ENCODE data around the gene WARS2. TPM values are rescaled to one million over a fixed set of nuclear protein-coding genes. Genes with fewer than 3 reads are reported as not detected.
A peak's percentile ranks its signal among the peaks of the same experiment; 100 is the strongest.

The WARS2 gene
- total RNA-seq, 1 experiment from 2014 or later, result 21.2 TPM

- Histone ChIP-seq H3K36me3 (ENCODE audit: insufficient read depth, low read length) (no peaks in the 10 kb centered on the region), H4K20me1 (ENCODE audit: insufficient read depth, low read depth, low read length) (no peaks in the 10 kb centered on the region), H3K27me3 (ENCODE audit: low read length) (no peaks in the 10 kb centered on the region), H3K4me3 (ENCODE audit: low read length) (no peak overlapping the region), H3K79me2 (ENCODE audit: low read length) (no peaks in the 10 kb centered on the region), H3K4me2 (ENCODE audit: low read depth, low read length, poor library complexity, severe bottlenecking) (no peak overlapping the region), H3K4me1 (ENCODE audit: low read length) (0 out of 2 replicates have a peak, but pooled peaks cover 4% of the 10 kb centered on the region), H3K27ac (ENCODE audit: low read length) (no peak overlapping the region), H3K9me2 (replicated peaks; ENCODE audit: insufficient read depth, low read length) (no peaks in the 10 kb centered on the region), H3K9me3 (ENCODE audit: low read length) (no peaks in the 10 kb centered on the region), H2AFZ (ENCODE audit: low read length) (no peak overlapping the region), H3K9ac (ENCODE audit: low read length) (no peak overlapping the region)
- no peak for DNase-seq
These were observed 100.0 kb downstream of the WARS2 start for GRCh38 chr1:119040489-119040888.

GRCh38 chr1:119038363-119038762, 102.1 kb downstream of the WARS2 start:
- Histone ChIP-seq H2AFZ (ENCODE audit: low read length) (no peak overlapping the region), H3K9me3 (ENCODE audit: low read length) (no peaks in the 10 kb centered on the region), H4K20me1 (ENCODE audit: insufficient read depth, low read depth, low read length) (no peaks in the 10 kb centered on the region), H3K4me3 (ENCODE audit: low read length) (no peak overlapping the region), H3K4me1 (ENCODE audit: low read length) (peaks cover 9% of the 10 kb centered on the region), H3K9me2 (replicated peaks; ENCODE audit: insufficient read depth, low read length) (no peaks in the 10 kb centered on the region), H3K79me2 (ENCODE audit: low read length) (no peaks in the 10 kb centered on the region), H3K36me3 (ENCODE audit: insufficient read depth, low read length) (no peaks in the 10 kb centered on the region), H3K27me3 (ENCODE audit: low read length) (no peaks in the 10 kb centered on the region), H3K9ac (ENCODE audit: low read length) (no peak overlapping the region), H3K27ac (ENCODE audit: low read length) (no peak overlapping the region), H3K4me2 (ENCODE audit: low read depth, low read length, poor library complexity, severe bottlenecking) (no peak overlapping the region)
- no peak for DNase-seq

GRCh38 chr1:119034359-119034758, 106.1 kb downstream of the WARS2 start:
- Histone ChIP-seq H4K20me1 (ENCODE audit: insufficient read depth, low read depth, low read length) (no peaks in the 10 kb centered on the region), H3K27ac (ENCODE audit: low read length) (no peak overlapping the region), H3K79me2 (ENCODE audit: low read length) (no peaks in the 10 kb centered on the region), H3K27me3 (ENCODE audit: low read length) (no peaks in the 10 kb centered on the region), H3K9me3 (ENCODE audit: low read length) (no peaks in the 10 kb centered on the region), H3K9ac (ENCODE audit: low read length) (no peak overlapping the region), H3K4me2 (ENCODE audit: low read depth, low read length, poor library complexity, severe bottlenecking) (no peak overlapping the region), H3K9me2 (replicated peaks; ENCODE audit: insufficient read depth, low read length) (no peaks in the 10 kb centered on the region), H3K4me3 (ENCODE audit: low read length) (no peak overlapping the region), H2AFZ (ENCODE audit: low read length) (no peak overlapping the region), H3K36me3 (ENCODE audit: insufficient read depth, low read length) (no peaks in the 10 kb centered on the region), H3K4me1 (ENCODE audit: low read length) (peaks cover 5% of the 10 kb centered on the region)
- DNase-seq, result no peak

GRCh38 chr1:119032986-119033385, 107.5 kb downstream of the WARS2 start:
- Histone ChIP-seq H3K36me3 (ENCODE audit: insufficient read depth, low read length) (no peaks in the 10 kb centered on the region), H3K79me2 (ENCODE audit: low read length) (no peaks in the 10 kb centered on the region), H3K9me2 (replicated peaks; ENCODE audit: insufficient read depth, low read length) (no peaks in the 10 kb centered on the region), H4K20me1 (ENCODE audit: insufficient read depth, low read depth, low read length) (no peaks in the 10 kb centered on the region), H3K4me2 (ENCODE audit: low read depth, low read length, poor library complexity, severe bottlenecking) (no peak overlapping the region), H3K27ac (ENCODE audit: low read length) (no peak overlapping the region), H2AFZ (ENCODE audit: low read length) (no peak overlapping the region), H3K4me3 (ENCODE audit: low read length) (no peak overlapping the region), H3K9me3 (ENCODE audit: low read length) (no peaks in the 10 kb centered on the region), H3K4me1 (ENCODE audit: low read length) (peaks cover 5% of the 10 kb centered on the region), H3K9ac (ENCODE audit: low read length) (no peak overlapping the region), H3K27me3 (ENCODE audit: low read length) (no peaks in the 10 kb centered on the region)
- peak; percentile 31 for DNase-seq

- Histone ChIP-seq H3K4me1 (ENCODE audit: low read length) (no peaks in the 10 kb centered on the region), H3K79me2 (ENCODE audit: low read length) (no peaks in the 10 kb centered on the region), H3K27me3 (ENCODE audit: low read length) (no peaks in the 10 kb centered on the region), H3K4me2 (ENCODE audit: low read depth, low read length, poor library complexity, severe bottlenecking) (no peak overlapping the region), H3K36me3 (ENCODE audit: insufficient read depth, low read length) (no peaks in the 10 kb centered on the region), H3K9me3 (ENCODE audit: low read length) (no peaks in the 10 kb centered on the region), H3K9ac (ENCODE audit: low read length) (no peak overlapping the region), H4K20me1 (ENCODE audit: insufficient read depth, low read depth, low read length) (no peaks in the 10 kb centered on the region), H3K27ac (ENCODE audit: low read length) (no peak overlapping the region), H3K9me2 (replicated peaks; ENCODE audit: insufficient read depth, low read length) (no peaks in the 10 kb centered on the region), H3K4me3 (ENCODE audit: low read length) (no peak overlapping the region), H2AFZ (ENCODE audit: low read length) (no peak overlapping the region)
- peak; percentile 9 for DNase-seq
These were observed 112.7 kb downstream of the WARS2 start for GRCh38 chr1:119027759-119028158.

GRCh38 chr1:119026956-119027355, 113.5 kb downstream of the WARS2 start:
- no peaks in the 10 kb centered on the region for H3K4me1 ChIP-seq (ENCODE audit: low read length)
- H3K79me2 ChIP-seq (ENCODE audit: low read length), result no peaks in the 10 kb centered on the region

GRCh38 chr1:119015547-119015946, 124.9 kb downstream of the WARS2 start:
- H3K36me3 ChIP-seq (ENCODE audit: insufficient read depth, low read length), result no peaks in the 10 kb centered on the region
- H3K27me3 ChIP-seq (ENCODE audit: low read length), result no peaks in the 10 kb centered on the region
- no peak overlapping the region for H3K27ac ChIP-seq (ENCODE audit: low read length)
- no peaks in the 10 kb centered on the region for H3K9me2 ChIP-seq (replicated peaks; ENCODE audit: insufficient read depth, low read length)
- no peaks in the 10 kb centered on the region for H4K20me1 ChIP-seq (ENCODE audit: insufficient read depth, low read depth, low read length)
- H3K9me3 ChIP-seq (ENCODE audit: low read length), result no peaks in the 10 kb centered on the region
- no peaks in the 10 kb centered on the region for H3K4me1 ChIP-seq (ENCODE audit: low read length)
- no peak overlapping the region for H3K4me2 ChIP-seq (ENCODE audit: low read depth, low read length, poor library complexity, severe bottlenecking)
- H3K4me3 ChIP-seq (ENCODE audit: low read length), result no peak overlapping the region
- H3K79me2 ChIP-seq (ENCODE audit: low read length), result no peaks in the 10 kb centered on the region
- H3K9ac ChIP-seq (ENCODE audit: low read length), result no peak overlapping the region
- H2AFZ ChIP-seq (ENCODE audit: low read length), result no peak overlapping the region
- no peak for DNase-seq

More at GRCh38 chr1:119026956-119027355, 113.5 kb downstream of the WARS2 start:
- no peaks in the 10 kb centered on the region for H4K20me1 ChIP-seq (ENCODE audit: insufficient read depth, low read depth, low read length)
- no peak overlapping the region for H3K9ac ChIP-seq (ENCODE audit: low read length)
- no peaks in the 10 kb centered on the region for H3K9me3 ChIP-seq (ENCODE audit: low read length)
- no peak overlapping the region for H2AFZ ChIP-seq (ENCODE audit: low read length)
- peak; percentile 21 for DNase-seq
- no peak overlapping the region for H3K4me2 ChIP-seq (ENCODE audit: low read depth, low read length, poor library complexity, severe bottlenecking)
- no peak overlapping the region for H3K4me3 ChIP-seq (ENCODE audit: low read length)
- H3K27ac ChIP-seq (ENCODE audit: low read length), result no peak overlapping the region
- H3K9me2 ChIP-seq (replicated peaks; ENCODE audit: insufficient read depth, low read length), result no peaks in the 10 kb centered on the region
- no peaks in the 10 kb centered on the region for H3K36me3 ChIP-seq (ENCODE audit: insufficient read depth, low read length)
- no peaks in the 10 kb centered on the region for H3K27me3 ChIP-seq (ENCODE audit: low read length)

GRCh38 chr1:119012383-119012782, 128.1 kb downstream of the WARS2 start:
- Histone ChIP-seq H3K4me2 (ENCODE audit: low read depth, low read length, poor library complexity, severe bottlenecking) (no peak overlapping the region), H3K36me3 (ENCODE audit: insufficient read depth, low read length) (no peaks in the 10 kb centered on the region), H3K9ac (ENCODE audit: low read length) (no peak overlapping the region), H4K20me1 (ENCODE audit: insufficient read depth, low read depth, low read length) (no peaks in the 10 kb centered on the region), H3K9me2 (replicated peaks; ENCODE audit: insufficient read depth, low read length) (no peaks in the 10 kb centered on the region), H3K27ac (ENCODE audit: low read length) (no peak overlapping the region), H3K27me3 (ENCODE audit: low read length) (no peaks in the 10 kb centered on the region), H3K4me3 (ENCODE audit: low read length) (no peak overlapping the region), H3K79me2 (ENCODE audit: low read length) (no peaks in the 10 kb centered on the region), H2AFZ (ENCODE audit: low read length) (no peak overlapping the region), H3K9me3 (ENCODE audit: low read length) (no peaks in the 10 kb centered on the region), H3K4me1 (ENCODE audit: low read length) (no peaks in the 10 kb centered on the region)
- DNase-seq, result no peak

- Histone ChIP-seq H4K20me1 (ENCODE audit: insufficient read depth, low read depth, low read length) (no peaks in the 10 kb centered on the region), H3K4me3 (ENCODE audit: low read length) (no peak overlapping the region), H3K27me3 (ENCODE audit: low read length) (no peaks in the 10 kb centered on the region), H3K4me1 (ENCODE audit: low read length) (no peaks in the 10 kb centered on the region), H3K9me3 (ENCODE audit: low read length) (no peaks in the 10 kb centered on the region), H3K9ac (ENCODE audit: low read length) (no peak overlapping the region), H3K27ac (ENCODE audit: low read length) (no peak overlapping the region), H3K4me2 (ENCODE audit: low read depth, low read length, poor library complexity, severe bottlenecking) (no peak overlapping the region), H2AFZ (ENCODE audit: low read length) (no peak overlapping the region), H3K36me3 (ENCODE audit: insufficient read depth, low read length) (no peaks in the 10 kb centered on the region), H3K79me2 (ENCODE audit: low read length) (no peaks in the 10 kb centered on the region), H3K9me2 (replicated peaks; ENCODE audit: insufficient read depth, low read length) (no peaks in the 10 kb centered on the region)
- no peak for DNase-seq
These were observed 128.7 kb downstream of the WARS2 start for GRCh38 chr1:119011706-119012105.
